AG04449 (cell line): Measurements from ENCODE around the gene VWF.

Experiments used
- CTCF ChIA-PET: fragments of 350-600 bp; formaldehyde crosslinking; extraction: SDS; loops from one replicate; lab custom pipeline; 2021; ENCODE audit warnings: antibody characterized with exemption; lab: Yijun Ruan, JAX
- POLR2A ChIA-PET: fragments of 400-600, 350-600 bp; formaldehyde crosslinking; extraction: SDS; loops from one replicate; lab custom pipeline; 2020; ENCODE audit warnings: antibody characterized with exemption, inconsistent platforms; lab: Yijun Ruan, JAX
- DNase-seq: peaks from one replicate; pipeline ENCODE4 v3.0.0-alpha.2; 2010; ENCODE audit warnings: low read depth, low spot score
- H3K4me3 ChIP-seq: 2 replicates; pipeline ENCODE4 v1.5.1; 2011; ENCODE audit warnings: low read depth, mild to moderate bottlenecking, control low read depth, low read length
- TF ChIP-seq, protein P1 (sequence below): IDR thresholded peaks from one replicate; pipeline ENCODE4 v1.5.1; 2011; ENCODE audit warnings: mild to moderate bottlenecking, moderate library complexity, low read length, control low read depth, inconsistent platforms; ENCODE audit not compliant: insufficient read depth; ENCODE audit errors: missing control alignments

Gene VWF

DNA sequence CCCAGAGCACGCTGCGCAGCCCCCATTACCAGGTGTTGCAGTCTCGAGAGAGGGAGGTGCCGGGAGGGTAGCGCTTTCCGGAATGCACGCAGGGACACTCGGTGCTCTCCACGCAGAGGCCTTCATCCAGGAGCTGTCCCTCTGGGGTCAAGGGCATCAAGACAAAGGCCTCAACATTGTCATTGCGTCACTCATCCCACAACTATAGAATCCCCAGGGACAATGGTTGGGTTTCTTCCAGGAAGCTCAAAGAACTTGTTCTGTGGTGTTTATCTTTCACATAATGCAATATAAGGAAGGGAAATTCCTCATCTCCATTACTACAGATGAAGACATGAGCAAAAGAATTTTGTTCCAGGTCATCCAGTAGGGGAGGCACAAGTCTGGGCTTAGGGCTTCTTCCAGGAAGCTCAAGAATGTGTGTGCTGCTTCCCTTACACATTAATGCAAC lies 52.1 kb downstream of the VWF start:
- TF ChIP-seq, protein P1, sequence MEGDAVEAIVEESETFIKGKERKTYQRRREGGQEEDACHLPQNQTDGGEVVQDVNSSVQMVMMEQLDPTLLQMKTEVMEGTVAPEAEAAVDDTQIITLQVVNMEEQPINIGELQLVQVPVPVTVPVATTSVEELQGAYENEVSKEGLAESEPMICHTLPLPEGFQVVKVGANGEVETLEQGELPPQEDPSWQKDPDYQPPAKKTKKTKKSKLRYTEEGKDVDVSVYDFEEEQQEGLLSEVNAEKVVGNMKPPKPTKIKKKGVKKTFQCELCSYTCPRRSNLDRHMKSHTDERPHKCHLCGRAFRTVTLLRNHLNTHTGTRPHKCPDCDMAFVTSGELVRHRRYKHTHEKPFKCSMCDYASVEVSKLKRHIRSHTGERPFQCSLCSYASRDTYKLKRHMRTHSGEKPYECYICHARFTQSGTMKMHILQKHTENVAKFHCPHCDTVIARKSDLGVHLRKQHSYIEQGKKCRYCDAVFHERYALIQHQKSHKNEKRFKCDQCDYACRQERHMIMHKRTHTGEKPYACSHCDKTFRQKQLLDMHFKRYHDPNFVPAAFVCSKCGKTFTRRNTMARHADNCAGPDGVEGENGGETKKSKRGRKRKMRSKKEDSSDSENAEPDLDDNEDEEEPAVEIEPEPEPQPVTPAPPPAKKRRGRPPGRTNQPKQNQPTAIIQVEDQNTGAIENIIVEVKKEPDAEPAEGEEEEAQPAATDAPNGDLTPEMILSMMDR: peak; percentile 28
- ChIA-PET POLR2A (interaction anchor here (1.4 kb wide), 1 partner anchor 21 kb away, joined by 4 read pairs; no protein-coding TSS in a partner anchor), CTCF (interaction anchor here (1.7 to 16.9 kb wide), 5 partner anchors 11 to 213 kb away, joined by 5 to 178 read pairs (median 8); no protein-coding TSS in a partner anchor)
- peak; percentile 69 for DNase-seq
- no peak overlapping the region for H3K4me3 ChIP-seq

DNA sequence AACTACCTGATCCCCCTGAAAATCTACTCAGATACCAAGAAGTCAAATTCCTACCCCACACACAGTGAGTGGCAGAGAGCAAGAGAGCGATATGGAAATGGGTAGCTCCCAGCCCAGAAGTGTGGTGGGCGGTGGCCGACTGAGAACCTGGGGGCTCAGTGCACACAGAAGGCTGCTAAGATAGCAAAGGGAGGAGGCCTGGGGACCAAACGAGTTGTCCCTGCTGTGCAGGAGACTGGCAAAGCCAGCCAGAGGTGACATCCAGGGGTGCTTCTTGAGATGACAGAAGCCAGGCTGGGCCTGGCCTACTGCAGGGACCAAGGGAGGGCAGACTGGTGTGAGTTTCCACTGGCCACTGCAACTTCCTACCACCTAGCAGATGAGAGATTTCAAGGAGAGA lies 52.9 kb downstream of the VWF start:
- DNase-seq: no peak
- ChIA-PET POLR2A (no interaction called here), CTCF (interaction anchor here (0.8 to 16.9 kb wide), 6 partner anchors 9 to 214 kb away, joined by 3 to 178 read pairs (median 6); no protein-coding TSS in a partner anchor)
- H3K4me3 ChIP-seq: no peak overlapping the region
- TF ChIP-seq, protein P1: no peak

DNA sequence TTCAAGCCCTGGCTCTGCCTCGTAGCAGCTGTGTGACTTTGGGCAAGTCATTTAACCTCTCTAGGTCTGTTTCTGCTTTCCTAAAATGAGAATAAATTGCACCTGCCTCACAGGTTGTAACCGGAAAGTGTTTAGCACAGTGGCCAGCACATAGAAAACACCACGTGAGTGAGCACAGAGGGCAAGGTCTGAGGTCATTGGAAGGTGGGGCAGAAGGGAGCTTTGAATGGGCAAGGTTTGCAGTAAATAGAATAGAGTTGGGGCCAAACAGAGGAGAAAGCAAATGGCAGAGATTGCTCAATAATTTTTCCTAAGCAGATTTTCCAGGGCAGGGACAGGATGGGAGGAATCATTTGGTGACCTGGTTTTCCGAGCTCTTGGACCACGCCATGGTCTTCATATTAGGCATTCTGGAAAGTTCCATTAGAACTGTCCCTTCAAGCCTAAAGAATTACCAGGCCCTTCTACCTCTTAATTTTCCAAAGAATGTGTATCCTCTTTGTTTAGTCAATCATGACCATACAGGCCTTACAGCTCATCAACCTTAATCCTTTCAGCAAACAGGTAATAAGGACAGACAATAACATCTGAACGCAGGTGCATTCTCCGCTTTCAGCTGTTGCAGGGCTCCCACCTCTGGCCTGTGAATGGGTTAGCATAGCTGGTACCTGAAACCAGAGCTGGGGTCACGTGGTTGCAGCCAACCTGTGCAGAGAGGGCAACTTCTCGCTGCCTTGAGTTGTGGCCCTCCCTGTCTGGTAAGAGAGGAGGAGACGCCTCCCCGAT lies 53.8 kb downstream of the VWF start:
- CTCF ChIA-PET: interaction anchor here (0.8 to 16.9 kb wide), 12 partner anchors 10 to 215 kb away, joined by 3 to 178 read pairs (median 3); no protein-coding TSS in a partner anchor
- DNase-seq: no peak
- TF ChIP-seq, protein P1: no peak
- H3K4me3 ChIP-seq: no peak overlapping the region
- POLR2A ChIA-PET: no interaction called here

DNA sequence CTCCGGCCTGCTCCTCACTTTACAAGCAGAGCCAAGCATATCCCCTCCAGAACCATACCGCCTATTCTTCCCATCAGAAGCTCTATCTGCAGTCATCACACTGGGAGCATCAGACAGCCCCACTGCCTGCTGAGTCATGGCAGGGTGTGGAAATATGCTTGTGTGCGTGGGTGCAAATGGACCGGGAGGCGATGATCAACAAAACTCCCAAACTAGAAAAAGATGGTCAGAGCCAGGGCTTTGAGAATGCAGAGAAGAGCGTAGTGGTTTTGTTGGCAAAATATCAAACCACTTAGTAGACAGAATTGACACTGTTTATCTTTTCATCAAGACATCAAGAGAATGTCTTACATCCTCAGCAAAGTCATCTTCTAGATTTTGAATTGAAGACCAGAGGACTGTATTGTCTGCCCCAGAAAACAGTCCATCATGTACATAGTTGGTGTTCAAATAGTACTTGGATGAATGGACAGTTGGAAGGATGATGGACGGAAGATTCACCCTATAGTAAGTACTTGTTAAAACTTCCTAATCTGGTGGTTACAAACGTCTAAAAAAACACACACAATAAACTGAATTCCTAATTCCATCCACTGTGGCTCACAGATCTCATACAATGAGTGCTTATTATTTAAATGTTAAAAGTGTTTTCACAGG lies 54.9 kb downstream of the VWF start:
- TF ChIP-seq, protein P1: no peak
- ChIA-PET POLR2A (interaction anchor here (1.2 to 1.8 kb wide), 3 partner anchors 16 to 161 kb away, joined by 3 to 6 read pairs (median 3); no protein-coding TSS in a partner anchor), CTCF (interaction anchor here (0.7 to 16.9 kb wide), 14 partner anchors 9 to 216 kb away, joined by 3 to 178 read pairs (median 4); no protein-coding TSS in a partner anchor)
- no peak overlapping the region for H3K4me3 ChIP-seq
- peak; percentile 78 for DNase-seq

DNA sequence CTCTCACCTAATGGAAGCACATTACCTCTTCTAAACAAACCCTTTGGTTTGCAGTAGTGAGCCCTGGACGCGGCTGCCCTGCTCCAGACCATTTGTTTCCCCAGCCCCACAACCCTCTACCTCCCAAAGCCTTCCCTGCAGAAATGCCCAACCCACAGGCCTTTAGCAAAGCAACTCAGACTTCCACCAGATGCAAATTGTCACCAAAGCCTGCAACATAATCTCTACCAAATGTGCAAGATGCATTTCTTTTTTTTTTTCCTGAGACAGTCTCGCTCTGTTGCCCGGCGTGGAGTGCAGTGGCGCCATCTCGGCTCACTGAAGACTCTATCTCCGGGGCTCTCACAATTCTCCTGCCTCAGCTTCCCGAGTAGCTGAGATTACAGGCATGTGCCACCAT lies 56.2 kb downstream of the VWF start:
- DNase-seq: no peak

More for the DNA sequence above, 56.2 kb downstream of the VWF start:
- CTCF ChIA-PET: interaction anchor here (0.9 to 16.9 kb wide), 8 partner anchors 15 to 217 kb away, joined by 3 to 178 read pairs (median 5); no protein-coding TSS in a partner anchor
- POLR2A ChIA-PET: interaction anchor here (0.6 to 1.8 kb wide), 2 partner anchors 25 to 624 kb away, joined by 4 to 6 read pairs; no protein-coding TSS in a partner anchor
- TF ChIP-seq, protein P1: no peak
- no peak overlapping the region for H3K4me3 ChIP-seq
